GM19463 (cell line): ENCODE data around the gene ETNK2.

Experiments
- ATAC-seq: cut with Tn5 transposase; IDR thresholded peaks from one replicate; pipeline ENCODE4 v1.9.1; 2021; ENCODE audit warnings: mild to moderate bottlenecking, moderate library complexity; ENCODE audit not compliant: unreplicated experiment

Gene ETNK2

DNA sequence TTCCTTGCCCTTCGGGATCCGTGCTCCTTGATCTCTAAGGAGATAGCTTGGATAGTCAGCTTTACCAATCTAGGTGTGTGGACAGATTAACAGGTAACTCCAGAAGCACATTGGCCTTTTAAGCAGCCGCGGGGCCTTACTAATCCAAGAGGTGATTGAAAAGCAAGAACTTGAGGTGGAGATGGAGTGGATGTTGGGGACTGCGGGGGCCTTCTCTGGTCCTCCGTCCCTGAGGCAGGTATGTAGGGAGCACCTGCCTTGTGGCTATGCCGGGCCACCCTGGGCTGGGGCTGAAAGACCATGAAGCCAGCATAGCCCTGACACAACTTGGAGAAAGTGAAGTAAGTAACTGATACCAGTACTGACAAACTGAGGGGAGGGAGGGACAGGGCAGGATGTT is 68.4 kb downstream of the ETNK2 start:
- no peak for ATAC-seq

DNA sequence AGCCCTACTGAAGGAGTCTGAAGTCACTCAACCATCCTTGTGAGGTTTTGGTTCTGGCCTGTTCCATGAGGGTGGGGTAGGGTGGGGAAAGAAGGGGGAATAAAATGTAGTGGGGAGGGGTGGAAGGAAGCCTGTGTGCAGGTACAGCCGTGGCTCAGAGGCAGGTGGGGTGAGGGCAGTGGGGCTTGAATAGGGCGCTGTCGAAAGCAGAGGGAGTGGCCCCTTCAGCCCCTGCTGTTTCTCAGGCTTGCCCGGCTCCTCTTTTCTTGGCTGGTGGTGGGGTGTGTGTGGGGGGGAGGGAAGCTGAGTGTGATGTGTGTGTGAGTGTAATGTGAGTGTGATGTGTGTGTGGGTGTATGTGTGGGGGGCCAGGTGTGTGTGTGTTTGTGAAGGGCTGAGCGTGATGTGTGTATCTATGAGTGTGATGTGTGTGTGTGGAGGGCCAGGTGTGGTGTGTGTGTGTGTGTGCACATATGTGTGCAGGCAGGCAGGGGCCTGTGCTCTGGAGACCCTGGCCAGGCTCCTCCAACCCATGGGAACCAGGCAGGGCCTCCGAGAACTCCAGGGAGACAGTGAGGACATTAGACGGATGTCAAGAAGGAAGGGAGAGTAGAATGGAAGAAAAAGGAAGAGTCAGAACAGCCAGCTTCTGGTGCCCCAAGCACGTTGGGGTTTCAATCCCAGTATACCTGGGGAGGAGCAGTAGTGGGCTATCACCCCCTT is 69.9 kb downstream of the ETNK2 start:
- ATAC-seq = no peak

DNA sequence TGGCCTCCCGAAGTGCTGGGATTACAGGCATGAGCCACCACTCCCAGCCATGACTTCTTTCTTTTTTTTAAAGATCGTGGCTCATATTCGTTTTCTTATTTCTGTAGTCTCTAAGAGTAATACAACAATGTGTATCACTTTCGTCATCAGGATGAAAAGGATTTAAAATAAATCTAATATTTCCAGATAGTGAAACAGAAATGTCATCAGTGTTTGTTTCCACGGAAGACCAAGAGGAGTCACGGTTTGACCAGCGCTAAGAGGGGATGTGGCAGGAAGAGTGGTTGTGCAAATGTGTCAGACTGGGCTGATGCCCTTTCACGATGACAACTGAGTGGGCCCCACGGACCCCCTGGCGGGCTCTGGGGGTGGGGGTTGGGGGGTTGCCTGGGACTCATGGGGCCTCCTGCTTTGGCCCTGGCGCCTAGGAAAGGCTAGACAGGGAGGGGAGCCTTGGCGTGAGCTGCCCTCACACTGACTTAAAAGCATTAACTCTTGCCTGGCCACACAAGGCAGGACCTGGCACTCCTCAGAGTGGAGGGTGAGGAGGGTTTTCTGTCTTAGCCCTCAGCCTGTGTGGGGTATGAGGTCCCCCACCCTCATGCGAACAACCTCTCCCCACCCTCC is 70.6 kb downstream of the ETNK2 start:
- no peak for ATAC-seq
